ENCODE measurements around the gene PALM2AKAP2.

Gene PALM2AKAP2

DNA sequence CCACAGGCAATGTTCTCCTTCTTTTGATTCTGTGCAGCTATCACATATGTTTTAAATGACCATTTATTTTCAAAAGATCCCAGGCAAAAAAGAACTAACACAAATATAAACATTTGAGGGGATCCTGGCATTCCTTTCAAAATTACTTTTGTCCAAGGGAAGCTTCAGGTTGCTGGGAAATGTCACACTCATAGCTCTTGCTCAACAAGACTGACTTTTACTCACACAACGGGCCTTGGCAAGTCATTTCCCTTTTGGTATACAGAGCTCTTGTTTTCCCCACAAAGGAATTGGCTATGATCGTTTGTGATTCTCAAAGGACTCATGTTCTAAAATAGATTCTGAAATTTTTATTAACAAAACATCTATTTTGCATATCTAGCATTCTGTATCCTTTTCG is 4.5 kb upstream of the PALM2AKAP2 start:
- peak; percentile 68 for DNase-seq

DNA sequence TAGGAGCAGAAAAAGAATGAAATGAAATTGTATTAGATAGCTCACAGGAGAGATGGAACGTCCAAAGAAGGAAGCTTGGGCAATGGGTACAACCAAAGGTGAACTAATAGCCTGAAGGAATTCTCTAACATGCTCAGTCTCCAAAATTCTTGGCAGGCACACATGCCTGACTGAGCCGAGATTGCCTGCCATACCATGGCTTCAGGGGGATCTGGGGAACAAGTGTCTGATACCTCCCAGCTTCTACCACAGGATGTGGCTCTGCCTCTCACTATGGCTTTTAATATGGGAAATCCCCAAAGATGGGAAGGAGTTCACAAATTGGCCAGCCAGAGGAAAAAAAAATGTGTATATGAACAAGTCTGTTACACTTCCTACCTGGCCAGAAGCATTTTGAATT is 3.6 kb upstream of the PALM2AKAP2 start:
- no peak for DNase-seq

DNA sequence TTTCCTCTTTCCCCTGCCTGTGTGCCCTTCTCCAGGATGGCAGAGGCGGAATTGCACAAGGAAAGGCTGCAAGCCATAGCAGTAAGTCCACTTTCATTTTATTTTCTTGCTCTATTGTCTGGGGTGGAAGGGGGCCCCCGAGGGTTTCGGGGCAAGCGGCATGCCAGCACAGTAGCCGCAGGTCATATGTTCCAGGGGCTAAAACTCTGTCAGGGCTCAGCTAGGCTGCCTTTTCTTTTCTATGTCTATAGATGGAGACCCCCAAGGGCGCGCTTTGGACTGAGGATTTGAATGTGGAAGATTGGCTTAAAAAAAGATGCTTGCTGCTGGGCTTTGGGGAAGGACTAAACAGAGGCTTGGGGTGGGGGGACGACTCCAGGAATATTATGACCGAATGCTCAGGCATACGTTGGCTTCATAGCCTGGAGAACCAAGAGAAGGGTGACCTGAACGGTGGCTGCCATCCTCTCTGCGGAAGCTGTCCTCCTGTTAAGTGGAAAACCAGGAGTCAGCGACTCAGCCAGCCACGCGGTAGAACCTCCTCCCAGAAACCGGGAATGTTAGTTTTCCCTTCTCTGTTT is 545 bp downstream of the PALM2AKAP2 start:
- no peak for DNase-seq

DNA sequence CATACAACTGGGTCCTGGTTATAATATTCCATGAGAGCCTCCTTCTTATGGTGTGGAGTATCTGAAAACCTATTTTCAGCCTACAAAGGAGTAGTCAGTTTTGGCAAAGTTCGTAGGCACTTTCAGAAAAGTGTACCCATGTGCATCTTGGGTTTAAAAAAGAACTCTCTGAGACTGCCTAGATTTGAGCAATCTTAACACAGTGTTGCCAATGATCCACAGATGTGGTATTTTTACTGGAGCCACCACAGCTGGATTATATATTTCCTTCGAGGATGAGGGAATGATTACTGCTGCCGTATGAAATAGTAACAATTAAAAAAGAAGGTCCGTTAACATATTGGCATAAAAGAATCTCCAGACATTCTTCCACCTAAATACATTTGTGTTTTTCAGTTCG is 1.1 kb downstream of the PALM2AKAP2 start:
- no peak for DNase-seq

DNA sequence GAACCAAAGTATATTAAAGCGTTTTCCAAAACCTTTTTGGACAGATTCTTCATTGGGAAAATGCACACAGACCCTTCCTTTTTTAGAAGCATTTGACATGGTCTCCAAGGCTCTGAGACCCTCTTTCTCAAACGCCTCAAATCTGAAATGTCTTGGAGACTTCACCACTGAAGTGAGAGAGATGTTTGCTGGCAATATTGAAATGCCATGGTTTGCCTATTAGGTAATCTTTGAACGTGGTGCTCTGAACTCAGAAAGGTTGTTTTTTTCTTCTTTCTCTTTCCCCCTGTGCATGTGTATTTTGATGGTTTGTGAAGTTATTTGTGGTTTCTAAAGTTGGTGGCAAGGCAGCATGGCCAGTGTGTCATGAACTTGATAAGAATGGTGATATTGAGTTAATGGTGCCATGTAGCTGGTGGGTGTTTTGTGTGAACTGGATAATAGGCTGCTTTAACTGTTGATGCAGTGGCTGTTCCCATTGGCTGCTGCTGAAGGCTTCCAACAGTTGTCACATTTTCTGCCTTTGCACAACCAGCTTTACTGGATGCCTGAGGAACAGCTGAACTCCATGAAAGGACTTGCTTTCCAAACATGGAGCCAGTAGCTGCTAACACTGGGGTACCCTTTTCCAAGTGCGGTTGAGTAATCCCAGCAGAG is 1.7 kb downstream of the PALM2AKAP2 start:
- no peak for DNase-seq

DNA sequence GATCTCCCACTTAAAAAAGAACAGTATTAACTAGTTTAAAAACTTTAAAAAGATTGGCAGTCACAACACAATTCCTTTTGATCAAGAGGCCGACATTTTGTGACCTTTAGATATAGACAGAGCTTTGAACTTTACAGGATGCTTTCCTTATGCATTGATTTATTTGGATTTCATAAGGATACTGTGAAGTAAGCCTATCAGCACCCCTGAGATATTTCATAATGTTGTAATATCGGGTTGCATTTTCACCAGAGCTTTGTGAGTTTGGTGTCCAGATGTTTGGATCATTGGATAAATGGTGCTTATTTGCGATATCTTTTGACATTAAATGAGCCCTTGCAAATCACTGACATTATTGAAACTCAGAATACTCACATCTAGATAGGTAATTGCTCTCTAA is 7.7 kb downstream of the PALM2AKAP2 start:
- DNase-seq: no peak

DNA sequence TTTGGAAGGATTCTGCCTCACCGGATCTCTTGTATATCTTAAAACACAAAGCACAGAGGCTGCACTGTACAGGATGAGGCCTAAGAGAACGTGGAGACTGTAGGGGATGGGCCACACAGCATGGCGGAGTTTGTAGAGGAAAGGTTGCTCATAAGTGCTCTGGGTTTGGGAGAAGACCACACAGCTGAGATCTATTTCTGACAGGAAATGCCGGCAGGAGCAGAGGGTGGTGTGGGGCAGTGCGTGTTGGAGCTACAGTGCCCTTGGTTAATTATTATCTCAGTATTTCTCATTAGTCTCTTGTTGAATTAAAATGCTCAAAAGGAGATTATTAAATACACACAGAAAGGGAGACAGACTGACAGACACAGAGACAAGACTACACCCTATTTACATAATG is 9.6 kb downstream of the PALM2AKAP2 start:
- DNase-seq: no peak

DNA sequence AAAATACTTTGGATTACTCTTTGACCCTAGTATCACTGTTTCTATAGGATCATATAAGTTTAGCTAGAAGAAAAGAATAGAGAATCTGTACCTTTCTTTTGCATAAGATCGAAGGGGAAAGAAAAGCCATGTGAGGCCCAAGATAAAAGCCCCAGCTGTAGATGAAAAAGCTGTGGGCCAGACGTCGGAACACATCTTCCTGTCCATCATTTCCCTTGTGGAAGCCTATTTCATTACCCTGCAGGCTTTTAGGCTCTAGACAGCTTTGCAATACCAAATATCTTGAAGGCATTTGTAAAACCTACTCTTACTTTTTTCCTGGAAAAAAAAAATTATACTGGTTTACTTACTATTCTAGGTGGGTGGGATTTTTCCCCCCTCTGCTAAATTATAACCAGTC is 10.0 kb downstream of the PALM2AKAP2 start:
- no peak for DNase-seq

DNA sequence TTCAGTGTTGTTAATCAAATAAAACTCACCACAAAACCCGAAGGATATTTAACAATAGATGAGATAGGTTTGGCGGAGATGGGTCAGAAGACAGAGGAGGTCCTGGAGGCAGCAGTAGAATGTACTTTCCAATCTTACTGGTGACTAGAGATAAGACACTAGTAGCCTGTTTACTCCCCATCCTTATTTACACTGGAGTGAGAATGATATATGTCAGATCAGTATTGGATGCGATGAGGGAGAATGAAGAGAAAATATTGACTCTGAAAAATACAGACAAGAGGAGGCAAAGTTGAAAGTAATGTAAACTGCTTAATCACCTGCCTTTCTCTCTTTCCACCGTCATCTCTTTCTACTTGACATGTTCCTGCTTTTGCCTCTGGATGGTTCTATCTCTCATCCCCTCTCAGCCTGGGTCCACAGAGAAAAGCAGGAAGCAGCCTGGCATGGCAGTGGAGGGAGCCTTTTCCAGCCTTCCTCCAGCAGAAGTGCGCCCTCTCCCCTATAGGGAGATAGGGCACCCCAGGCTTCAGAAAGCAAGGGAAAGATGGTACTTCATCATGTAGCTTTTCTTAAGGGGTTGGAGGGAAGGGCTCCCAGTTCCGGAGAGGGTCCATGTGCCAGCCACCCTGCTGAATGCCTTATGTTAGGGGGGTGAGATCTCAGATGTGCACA is 11.1 kb downstream of the PALM2AKAP2 start:
- DNase-seq: no peak

DNA sequence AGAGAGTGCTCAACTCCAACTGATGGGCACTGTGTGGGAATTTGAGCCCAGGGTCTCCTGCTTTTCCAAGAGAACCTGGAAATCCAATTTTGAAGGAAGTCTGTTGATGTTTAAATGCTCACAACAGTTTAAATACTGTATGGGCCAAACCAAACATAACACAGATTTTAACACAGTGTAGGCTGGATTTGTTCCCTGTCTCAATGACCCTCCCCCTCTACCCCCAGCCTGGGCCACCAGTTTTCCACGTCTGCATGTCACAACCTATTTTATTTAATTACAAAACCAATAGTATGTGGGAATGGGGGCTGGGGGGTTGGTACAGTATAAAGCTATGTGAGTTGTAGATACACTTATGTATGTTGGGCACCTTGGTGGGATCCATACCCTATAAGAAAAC is 11.7 kb downstream of the PALM2AKAP2 start:
- DNase-seq: no peak

DNA sequence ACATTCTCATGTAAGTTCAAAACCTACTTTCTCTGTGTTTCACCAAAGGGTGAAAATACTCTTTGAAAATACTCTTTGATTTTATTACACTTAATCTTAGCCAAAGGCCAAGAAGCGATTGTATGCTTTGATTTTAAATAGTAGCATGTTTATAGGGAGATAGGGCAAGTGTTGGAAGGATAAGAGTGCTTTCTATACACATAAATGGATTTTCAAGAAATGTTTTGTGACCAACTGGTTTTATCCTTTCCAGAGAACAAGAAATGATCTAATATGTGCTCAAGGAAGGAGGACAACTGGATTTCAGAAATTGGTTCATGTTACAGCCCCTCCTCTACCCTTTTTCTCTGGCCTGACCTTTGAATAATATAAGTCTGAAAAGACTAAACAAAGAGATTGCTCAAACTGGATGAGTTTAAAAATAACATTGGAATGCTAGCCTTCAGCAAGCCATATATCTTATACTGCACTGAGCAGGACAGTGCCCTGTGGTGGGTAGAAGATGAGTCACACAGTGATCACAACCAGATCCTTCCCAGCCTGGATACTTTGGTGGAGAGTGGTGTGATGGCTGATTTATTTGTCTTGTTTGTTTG is 13.1 kb downstream of the PALM2AKAP2 start:
- DNase-seq: no peak

DNA sequence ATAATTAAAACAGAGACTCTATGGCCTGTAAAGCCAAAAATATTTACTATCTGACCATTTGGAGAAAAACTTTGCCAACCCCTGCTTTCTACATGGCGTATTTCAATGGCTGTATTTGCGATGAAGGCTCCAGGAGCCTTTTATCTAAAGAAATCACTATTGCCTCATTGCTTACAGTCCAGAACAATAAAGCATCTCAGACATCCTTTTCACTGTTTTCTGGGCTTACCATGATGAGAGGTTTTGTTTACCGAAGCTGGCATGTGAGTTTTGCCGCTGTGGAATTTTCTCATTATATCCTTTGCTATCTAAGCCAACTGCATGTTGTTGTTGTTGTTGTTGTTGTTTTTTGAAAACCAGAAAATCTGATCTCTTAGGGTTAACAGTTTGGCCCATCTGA is 13.9 kb downstream of the PALM2AKAP2 start:
- no peak for DNase-seq

DNA sequence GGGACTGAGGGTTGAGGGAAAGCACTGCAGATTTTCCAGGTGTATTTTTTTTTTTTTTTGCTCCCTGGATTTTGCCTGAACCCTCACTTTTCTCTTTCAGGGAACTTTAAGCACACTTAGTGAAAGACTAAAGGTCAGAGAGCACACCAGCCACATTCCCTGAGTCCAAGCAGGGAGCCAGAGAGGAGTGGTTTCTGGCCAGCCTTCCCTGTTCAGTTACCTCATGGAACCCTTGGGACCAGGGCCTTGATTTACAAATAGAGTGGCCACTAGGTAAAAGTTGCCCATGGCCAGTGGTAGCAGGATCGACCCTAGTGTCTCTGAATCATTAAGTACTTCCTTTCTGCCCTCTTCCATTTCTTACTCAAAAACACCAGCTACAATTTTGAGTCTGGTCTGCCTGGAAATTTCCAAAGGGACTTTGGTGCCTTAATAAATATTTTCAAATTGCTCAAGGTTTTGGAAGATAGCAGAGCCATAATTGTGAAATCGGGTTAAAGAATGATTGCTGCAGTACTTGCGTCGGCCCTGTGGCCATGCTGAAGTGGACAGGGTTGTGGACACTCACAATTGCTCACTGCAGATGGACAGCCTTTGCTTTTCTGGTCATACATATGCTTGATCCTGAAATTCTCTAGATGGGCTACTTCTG is 14.5 kb downstream of the PALM2AKAP2 start:
- no peak for DNase-seq

DNA sequence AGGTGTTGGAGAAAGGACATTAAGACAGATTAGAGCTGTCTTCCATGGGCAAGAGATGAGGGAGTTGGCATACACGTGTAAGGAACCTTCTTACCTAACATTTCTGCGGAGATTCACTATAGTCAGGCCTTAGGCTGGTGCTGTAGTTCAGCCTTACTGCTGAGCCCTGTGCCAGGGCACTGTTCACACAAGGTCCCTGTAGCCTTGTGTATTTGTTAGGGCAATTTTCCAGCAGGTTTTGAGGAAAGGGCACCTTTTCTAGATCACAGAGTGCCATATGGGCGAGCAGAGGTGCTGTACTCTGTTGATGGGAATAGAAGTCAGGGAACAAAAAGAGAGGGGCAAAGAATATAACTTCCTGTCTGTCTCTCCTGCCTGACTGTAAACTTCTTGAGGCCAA is 15.6 kb downstream of the PALM2AKAP2 start:
- no peak for DNase-seq

DNA sequence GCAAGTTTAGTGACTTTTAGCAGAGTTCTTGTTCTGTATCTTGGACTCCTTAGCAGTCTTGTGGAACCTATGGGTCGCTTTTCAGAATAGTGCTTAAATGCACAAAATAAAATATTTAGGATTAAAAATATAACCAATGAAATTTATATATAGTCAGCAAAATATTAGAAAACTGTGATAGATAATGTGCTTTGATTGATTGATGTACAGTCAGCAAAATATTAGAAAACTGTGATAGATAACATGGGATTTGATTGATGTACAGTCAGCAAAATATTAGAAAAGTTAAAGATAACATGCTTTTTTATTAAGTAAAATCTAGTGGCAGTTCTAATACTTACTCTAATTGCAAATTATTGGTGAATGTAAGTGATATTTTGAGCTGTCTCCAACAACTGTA is 16.1 kb downstream of the PALM2AKAP2 start:
- no peak for DNase-seq

DNA sequence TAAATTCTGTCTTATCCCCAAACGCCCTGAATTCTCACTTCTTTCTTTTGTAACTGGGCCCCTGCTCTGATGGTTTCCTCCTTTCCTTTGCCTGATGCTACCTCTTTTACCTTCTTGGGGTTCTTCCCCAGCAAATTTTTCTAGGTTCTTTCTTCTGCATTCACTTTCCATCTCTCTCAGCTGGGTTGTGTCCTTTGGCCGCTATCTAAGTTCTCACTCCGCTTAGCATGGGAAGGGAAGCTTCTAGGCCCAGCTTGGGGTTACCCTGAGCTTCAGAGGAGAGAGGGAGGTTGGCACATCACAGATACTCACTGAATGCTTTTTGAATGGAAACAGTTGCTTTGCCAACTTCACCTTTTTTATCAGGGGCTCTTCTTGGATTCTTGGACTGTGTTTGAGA is 17.0 kb downstream of the PALM2AKAP2 start:
- no peak for DNase-seq

DNA sequence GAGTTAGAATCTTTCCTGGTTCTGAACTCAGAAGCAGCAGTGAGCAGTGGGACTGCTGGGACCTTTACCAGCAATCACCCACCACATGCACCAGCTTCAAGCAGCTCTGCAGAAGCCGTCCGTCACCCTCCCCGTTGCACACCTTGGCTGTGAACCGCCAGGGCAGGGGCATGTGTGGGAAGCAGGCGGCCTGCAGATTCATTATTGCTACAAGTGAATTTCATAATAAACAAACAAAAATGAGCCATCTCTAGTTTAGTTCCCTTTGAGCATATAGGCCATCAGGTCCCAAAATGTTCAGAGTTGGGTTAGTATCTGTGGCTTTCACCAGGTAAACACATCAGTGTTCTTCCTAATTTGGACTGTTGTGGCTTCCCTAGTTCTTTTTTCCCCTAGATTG is 17.5 kb downstream of the PALM2AKAP2 start:
- DNase-seq: no peak

DNA sequence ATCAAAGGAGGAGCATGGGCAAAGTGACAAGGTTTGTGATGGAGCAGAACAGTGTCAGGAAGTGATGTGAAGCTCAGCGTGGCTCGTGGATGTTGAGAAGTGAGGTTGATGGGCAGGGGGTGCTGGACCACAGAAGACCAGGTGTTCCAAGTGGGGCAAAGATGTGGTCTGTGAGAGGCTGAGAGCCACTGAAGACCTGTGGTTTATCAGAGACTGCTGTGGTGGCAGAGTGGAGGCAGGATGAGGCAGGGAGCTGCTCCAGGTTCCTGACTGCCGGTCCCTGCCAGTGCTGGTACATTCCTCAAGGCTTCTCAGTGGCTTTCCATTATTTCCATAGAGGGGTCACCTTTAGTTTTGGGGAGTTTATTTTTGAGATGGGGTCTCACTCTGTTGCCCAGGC is 19.1 kb downstream of the PALM2AKAP2 start:
- no peak for DNase-seq

DNA sequence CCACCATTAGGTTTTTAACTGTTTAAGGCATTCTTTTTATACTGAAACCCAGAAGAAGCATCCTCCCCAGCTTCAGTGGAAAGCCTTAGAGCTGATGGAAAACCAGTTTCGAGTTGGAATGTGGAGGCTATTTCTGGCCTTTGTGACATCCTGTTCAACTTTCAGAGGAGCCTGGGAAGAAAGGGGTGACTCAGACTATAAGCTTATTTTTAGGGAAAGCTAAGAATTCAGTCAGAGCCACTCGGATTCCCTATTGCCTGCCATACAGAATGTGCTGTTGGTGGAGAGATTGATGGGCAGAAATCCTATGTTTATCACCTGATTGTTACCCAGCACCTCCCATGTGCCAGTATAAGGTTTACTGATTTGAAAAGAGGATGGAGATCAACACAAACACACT is 19.8 kb downstream of the PALM2AKAP2 start:
- DNase-seq: no peak

DNA sequence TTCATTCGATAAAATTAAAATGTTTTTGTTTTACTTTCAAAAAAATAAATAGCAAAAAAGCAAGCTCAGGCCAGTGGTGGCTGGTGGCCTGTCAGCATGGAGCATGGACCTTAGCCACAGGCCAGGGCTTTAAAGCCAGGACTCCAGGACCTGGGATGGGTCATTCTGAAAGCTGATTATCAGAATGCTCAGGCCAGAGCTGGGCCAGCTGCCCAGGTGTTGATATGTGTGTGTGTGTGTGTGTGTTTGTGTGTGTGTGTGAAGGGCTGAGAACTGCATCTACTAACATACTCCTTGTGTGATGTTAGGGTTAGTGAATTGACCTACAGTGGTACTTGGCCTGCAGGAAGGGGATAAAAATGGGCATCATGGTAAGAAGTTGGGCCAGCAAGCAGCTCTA is 21.5 kb downstream of the PALM2AKAP2 start:
- no peak for DNase-seq

DNA sequence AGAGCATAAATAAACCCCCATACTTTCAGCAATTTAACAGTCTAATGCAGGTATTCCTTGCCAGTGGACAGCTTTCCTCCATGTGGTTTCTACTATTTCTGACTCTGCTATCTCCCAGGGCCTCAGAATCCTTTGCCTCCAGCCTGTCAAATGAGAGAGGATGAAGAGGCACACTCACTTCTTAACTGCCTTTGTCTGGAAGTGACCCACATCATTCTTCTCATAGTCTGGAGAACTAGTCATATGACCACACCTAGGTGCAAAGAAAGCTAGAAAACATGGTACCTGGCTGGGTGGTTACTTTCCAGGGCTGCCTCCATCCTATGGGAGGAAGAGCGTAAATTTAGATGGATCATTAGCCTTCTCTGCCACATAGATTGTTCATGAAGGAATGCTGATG is 22.5 kb downstream of the PALM2AKAP2 start:
- DNase-seq: no peak

DNA sequence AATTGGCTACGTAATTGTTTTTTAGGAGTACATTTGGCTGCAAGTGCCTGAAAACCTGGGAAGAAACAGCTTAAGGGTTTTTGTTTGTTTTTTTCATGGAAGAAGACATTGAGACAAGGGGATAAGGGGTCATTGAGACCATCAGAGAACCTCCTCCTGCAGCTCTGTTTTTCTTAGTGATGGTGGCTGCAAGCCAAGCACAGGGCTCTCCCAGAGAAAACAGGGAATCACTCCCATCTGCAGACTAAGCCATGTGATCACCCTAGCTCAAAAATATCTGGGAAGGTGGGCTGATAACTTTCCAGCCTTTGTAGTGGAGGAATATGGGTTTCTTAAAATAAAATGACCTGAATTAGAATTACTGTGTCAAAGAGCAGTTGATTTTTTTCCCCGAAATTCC is 25.1 kb downstream of the PALM2AKAP2 start:
- DNase-seq: no peak

DNA sequence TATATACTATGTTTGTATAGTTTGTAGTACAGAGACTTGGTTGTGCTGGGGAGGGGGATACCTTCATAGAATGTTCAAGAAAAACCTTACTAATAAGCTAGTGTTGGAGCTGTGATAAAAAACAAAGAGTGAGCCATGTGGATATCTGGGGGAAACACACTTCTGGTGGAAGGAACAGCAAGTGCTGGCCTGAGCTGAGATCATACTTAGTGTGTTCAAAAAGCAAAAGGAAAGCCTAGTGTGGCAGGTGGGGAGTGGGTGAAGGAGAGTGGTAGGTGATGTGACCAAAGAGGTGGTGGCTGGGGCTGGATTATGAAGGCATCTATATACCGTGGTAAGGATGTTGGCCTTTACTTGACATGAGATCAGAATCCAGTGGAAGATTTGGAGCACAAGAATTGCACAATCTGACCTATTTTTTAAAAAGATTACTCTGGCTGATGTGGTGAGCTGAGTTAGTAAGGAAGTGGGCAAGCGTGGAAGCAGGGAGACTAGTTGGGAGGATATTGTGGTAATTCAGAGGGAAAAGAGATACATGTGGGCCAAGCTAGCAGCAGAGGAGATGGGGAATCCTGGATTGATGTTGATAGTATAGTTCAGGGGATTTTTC is 26.6 kb downstream of the PALM2AKAP2 start:
- DNase-seq: no peak

Measured in NCI-H526 treated with DMSO at 0.1 percent for 48 hours (cell line).